Mesendoderm (in vitro differentiated cells): Measurements from ENCODE around the gene SPPL2B.

Experiments
- DNase-seq: peaks from one replicate; pipeline ENCODE4 v3.0.0; 2013
- H2AK5ac ChIP-seq: 2 replicates; pipeline ENCODE4 v1.6.1; 2013; ENCODE audit warnings: low read length, inconsistent platforms
- H2BK120ac ChIP-seq: 2 replicates; pipeline ENCODE4 v1.6.1; 2013; ENCODE audit warnings: low read depth, mild to moderate bottlenecking, low read length, moderate library complexity, mixed read lengths
- H2BK15ac ChIP-seq: replicated peaks from 2 replicates; pipeline ENCODE4 v1.6.1; 2013; ENCODE audit warnings: low read depth, mild to moderate bottlenecking, moderate library complexity
- H2BK5ac ChIP-seq: 2 replicates; pipeline ENCODE4 v1.6.1; 2013; ENCODE audit warnings: low read length, inconsistent platforms
- H3K18ac ChIP-seq: 2 replicates; pipeline ENCODE4 v1.6.1; 2013; ENCODE audit warnings: mild to moderate bottlenecking, low read length, mixed read lengths
- H3K23ac ChIP-seq: one replicate; pipeline ENCODE4 v1.6.1; 2013; ENCODE audit warnings: low read length
- H3K27ac ChIP-seq: 2 replicates; pipeline ENCODE4 v1.5.1; 2013; ENCODE audit warnings: low read depth, mild to moderate bottlenecking, inconsistent platforms, low read length, moderate library complexity
- H3K27me3 ChIP-seq: 2 replicates; pipeline ENCODE4 v1.6.1; 2013; ENCODE audit warnings: low read length, control low read depth, mild to moderate bottlenecking, inconsistent platforms; ENCODE audit not compliant: insufficient read depth, poor library complexity
- H3K36me3 ChIP-seq: 2 replicates; pipeline ENCODE4 v1.6.1; 2013; ENCODE audit warnings: low read length, inconsistent platforms; ENCODE audit not compliant: control insufficient read depth, insufficient read depth
- H3K4ac ChIP-seq: one replicate; pipeline ENCODE4 v1.6.1; 2013; ENCODE audit warnings: low read depth, mild to moderate bottlenecking, low read length, moderate library complexity
- H3K4me1 ChIP-seq: 2 replicates; pipeline ENCODE4 v1.6.1; 2013; ENCODE audit warnings: low read depth, low read length, inconsistent platforms; ENCODE audit not compliant: control insufficient read depth
- H3K4me2 ChIP-seq: 2 replicates; pipeline ENCODE4 v1.6.1; 2013; ENCODE audit warnings: low read length
- H3K4me3 ChIP-seq: 2 replicates; pipeline ENCODE4 v1.5.1; 2013; ENCODE audit warnings: mild to moderate bottlenecking, low read length
- H3K56ac ChIP-seq: one replicate; pipeline ENCODE4 v1.6.1; 2013; ENCODE audit warnings: low read length
- H3K79me1 ChIP-seq: 2 replicates; pipeline ENCODE4 v1.6.1; 2013; ENCODE audit warnings: low read length, inconsistent platforms
- H3K79me2 ChIP-seq: 2 replicates; pipeline ENCODE4 v1.6.1; 2013; ENCODE audit warnings: mild to moderate bottlenecking, low read length; ENCODE audit not compliant: control insufficient read depth, insufficient read depth
- H3K9ac ChIP-seq: 2 replicates; pipeline ENCODE4 v1.6.1; 2013; ENCODE audit warnings: low read length, inconsistent platforms
- H4K5ac ChIP-seq: one replicate; pipeline ENCODE4 v1.6.1; 2013; ENCODE audit warnings: low read length
- H4K8ac ChIP-seq: one replicate; pipeline ENCODE4 v1.6.1; 2013; ENCODE audit warnings: low read depth, mild to moderate bottlenecking, control low read depth, low read length, moderate library complexity
- WGBS: extraction: QIAGEN DNeasy Blood & Tissue Kit; methylation state at CpG from one replicate; pipeline ENCODE4 v1.1.7; 2013; ENCODE audit warnings: low lambda C conversion rate, missing lambda C conversion rate; ENCODE audit not compliant: insufficient coverage; ENCODE audit errors: extremely low coverage; 5-methylcytosine and 5-hydroxymethylcytosine counted together

Gene SPPL2B

GRCh38 chr19:2311093-2311492, 17.4 kb upstream of the SPPL2B start:
- no peak overlapping the region for H3K23ac ChIP-seq
- no CpG with 5 or more reads among the region's 4 CpGs for WGBS
- H3K36me3 ChIP-seq = no peaks in the 10 kb centered on the region
- H3K79me2 ChIP-seq = no peaks in the 10 kb centered on the region
- no peak overlapping the region for H3K9ac ChIP-seq
- no peak overlapping the region for H3K4me2 ChIP-seq
- no peak for DNase-seq
- H3K79me1 ChIP-seq = no peaks in the 10 kb centered on the region
- H3K4me1 ChIP-seq = no peaks in the 10 kb centered on the region
- H2BK5ac ChIP-seq = no peak overlapping the region
- H4K5ac ChIP-seq = no peak overlapping the region
- no peak overlapping the region for H3K18ac ChIP-seq
- H2BK120ac ChIP-seq = no peak overlapping the region
- no peak overlapping the region for H3K27ac ChIP-seq
- H3K4me3 ChIP-seq = no peak overlapping the region
- no peak overlapping the region for H3K56ac ChIP-seq
- peaks cover 9% of the 10 kb centered on the region for H3K27me3 ChIP-seq
- no peak overlapping the region for H2AK5ac ChIP-seq
- H3K4ac ChIP-seq = no peak overlapping the region
- H2BK15ac ChIP-seq = no peak overlapping the region
- H4K8ac ChIP-seq = no peak overlapping the region

GRCh38 chr19:2312820-2313501, 15.5 kb upstream of the SPPL2B start:
- Histone ChIP-seq H3K4me2 (no peak overlapping the region), H2BK120ac (no peak overlapping the region), H3K4me1 (no peaks in the 10 kb centered on the region), H3K79me2 (no peaks in the 10 kb centered on the region), H3K9ac (no peak overlapping the region), H2BK5ac (no peak overlapping the region), H3K18ac (no peak overlapping the region), H4K8ac (no peak overlapping the region), H2AK5ac (no peak overlapping the region), H4K5ac (no peak overlapping the region), H3K23ac (no peak overlapping the region), H3K4me3 (no peak overlapping the region), H3K4ac (no peak overlapping the region), H3K27ac (no peak overlapping the region), H2BK15ac (no peak overlapping the region), H3K27me3 (peaks cover 5% of the 10 kb centered on the region), H3K79me1 (no peaks in the 10 kb centered on the region), H3K56ac (no peak overlapping the region), H3K36me3 (no peaks in the 10 kb centered on the region)
- WGBS = no CpG with 5 or more reads among the region's 28 CpGs
- DNase-seq = peak; percentile 45

GRCh38 chr19:2315121-2315817, 13.2 kb upstream of the SPPL2B start:
- H4K8ac ChIP-seq = no peak overlapping the region
- no peaks in the 10 kb centered on the region for H3K79me1 ChIP-seq
- no peak overlapping the region for H2BK15ac ChIP-seq
- no peak overlapping the region for H3K4me2 ChIP-seq
- no peak overlapping the region for H2BK120ac ChIP-seq
- no peaks in the 10 kb centered on the region for H3K4me1 ChIP-seq
- H2AK5ac ChIP-seq = no peak overlapping the region
- no peak overlapping the region for H2BK5ac ChIP-seq
- no peak overlapping the region for H3K27ac ChIP-seq
- H4K5ac ChIP-seq = no peak overlapping the region
- no peak overlapping the region for H3K9ac ChIP-seq
- no peaks in the 10 kb centered on the region for H3K36me3 ChIP-seq
- no peak overlapping the region for H3K4ac ChIP-seq
- no peak overlapping the region for H3K18ac ChIP-seq
- no peaks in the 10 kb centered on the region for H3K27me3 ChIP-seq
- no peaks in the 10 kb centered on the region for H3K79me2 ChIP-seq
- no CpG with 5 or more reads among the region's 7 CpGs for WGBS
- DNase-seq = no peak
- H3K4me3 ChIP-seq = no peak overlapping the region
- no peak overlapping the region for H3K23ac ChIP-seq
- no peak overlapping the region for H3K56ac ChIP-seq

GRCh38 chr19:2315818-2316353, 12.6 kb upstream of the SPPL2B start:
- H2BK5ac ChIP-seq = no peak overlapping the region

GRCh38 chr19:2317300-2317699, 11.2 kb upstream of the SPPL2B start:
- no peak overlapping the region for H4K8ac ChIP-seq
- no peak overlapping the region for H3K18ac ChIP-seq
- no peaks in the 10 kb centered on the region for H3K79me1 ChIP-seq
- no peak overlapping the region for H2BK5ac ChIP-seq
- no peaks in the 10 kb centered on the region for H3K36me3 ChIP-seq
- H4K5ac ChIP-seq = no peak overlapping the region
- no peaks in the 10 kb centered on the region for H3K79me2 ChIP-seq
- H2BK120ac ChIP-seq = no peak overlapping the region
- H3K23ac ChIP-seq = no peak overlapping the region
- no peak overlapping the region for H3K9ac ChIP-seq
- no peak for DNase-seq
- no peak overlapping the region for H3K27ac ChIP-seq
- H3K4me1 ChIP-seq = no peaks in the 10 kb centered on the region
- no peaks in the 10 kb centered on the region for H3K27me3 ChIP-seq
- H2BK15ac ChIP-seq = no peak overlapping the region
- WGBS = no CpG with 5 or more reads among the region's 13 CpGs
- no peak overlapping the region for H2AK5ac ChIP-seq
- H3K4ac ChIP-seq = no peak overlapping the region
- H3K4me3 ChIP-seq = no peak overlapping the region
- no peak overlapping the region for H3K4me2 ChIP-seq
- no peak overlapping the region for H3K56ac ChIP-seq

More at GRCh38 chr19:2315818-2316353, 12.6 kb upstream of the SPPL2B start:
- Histone ChIP-seq H3K27ac (no peak overlapping the region), H3K4ac (no peak overlapping the region), H3K4me3 (no peak overlapping the region), H3K18ac (no peak overlapping the region), H2BK15ac (no peak overlapping the region), H3K27me3 (no peaks in the 10 kb centered on the region), H3K79me1 (no peaks in the 10 kb centered on the region), H4K5ac (no peak overlapping the region), H3K23ac (no peak overlapping the region), H3K36me3 (no peaks in the 10 kb centered on the region), H2BK120ac (no peak overlapping the region), H2AK5ac (no peak overlapping the region), H3K4me1 (no peaks in the 10 kb centered on the region), H3K79me2 (no peaks in the 10 kb centered on the region), H3K4me2 (no peak overlapping the region), H4K8ac (no peak overlapping the region), H3K9ac (no peak overlapping the region), H3K56ac (no peak overlapping the region)
- peak; percentile 68 for DNase-seq
- WGBS = no CpG with 5 or more reads among the region's 22 CpGs
